Measurements from ENCODE around the gene SEZ6. TPM values are rescaled to one million over a fixed set of nuclear protein-coding genes. Genes with fewer than 3 reads are reported as not detected.

The SEZ6 gene
- polyA plus RNA-seq, 2 of the 4 experiments (the other 2 are of a cell fraction) = not detected

DNA sequence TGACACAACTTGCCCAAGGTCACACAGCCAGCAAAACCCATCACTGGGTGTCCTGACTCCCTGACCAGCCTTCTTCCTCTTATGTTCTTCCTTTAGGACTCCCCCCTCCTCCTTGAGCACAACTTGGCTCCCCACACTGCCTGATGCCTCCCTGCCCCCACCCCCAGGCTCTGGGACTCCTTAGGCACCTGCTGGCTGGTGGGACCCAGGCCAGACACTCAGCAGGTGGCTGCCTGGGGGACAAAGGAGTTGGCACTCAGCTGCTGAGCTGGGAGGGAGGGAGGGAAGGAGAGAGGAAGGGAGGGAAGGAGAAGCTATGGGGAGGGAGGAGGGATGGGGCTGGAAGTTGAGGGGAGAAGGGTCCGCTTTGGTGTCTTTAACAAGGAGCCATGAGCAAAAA is 8.0 kb downstream of the SEZ6 start:
- WGBS (ENCODE audit: missing lambda C conversion rate) = 21% methylated on average over 1 of the region's 1 CpG

GRCh38 chr17:28996554-28997096 is 9.2 kb downstream of the SEZ6 start:
- Histone ChIP-seq H3K4me3 (no peak overlapping the region), H3K4me1 (no peaks in the 10 kb centered on the region), H3K4me2 (no peak overlapping the region), H3K9me3 (no peaks in the 10 kb centered on the region), H3K27ac (no peak overlapping the region)
- POLR2A ChIA-PET = no interaction called here
- ATAC-seq = no peak
- TF ChIP-seq, protein P1, sequence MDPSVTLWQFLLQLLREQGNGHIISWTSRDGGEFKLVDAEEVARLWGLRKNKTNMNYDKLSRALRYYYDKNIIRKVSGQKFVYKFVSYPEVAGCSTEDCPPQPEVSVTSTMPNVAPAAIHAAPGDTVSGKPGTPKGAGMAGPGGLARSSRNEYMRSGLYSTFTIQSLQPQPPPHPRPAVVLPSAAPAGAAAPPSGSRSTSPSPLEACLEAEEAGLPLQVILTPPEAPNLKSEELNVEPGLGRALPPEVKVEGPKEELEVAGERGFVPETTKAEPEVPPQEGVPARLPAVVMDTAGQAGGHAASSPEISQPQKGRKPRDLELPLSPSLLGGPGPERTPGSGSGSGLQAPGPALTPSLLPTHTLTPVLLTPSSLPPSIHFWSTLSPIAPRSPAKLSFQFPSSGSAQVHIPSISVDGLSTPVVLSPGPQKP (IDR thresholded peaks at IDR 0.05; ENCODE audit: low read depth, low read length) = no peak
- TF ChIP-seq EHF (CRISPR knock-in tag; IDR thresholded peaks at IDR 0.05) (no peak), MYC (IDR thresholded peaks at IDR 0.05; ENCODE audit: borderline replicate concordance, low read length) (no peak), GATA3 (IDR thresholded peaks at IDR 0.05; ENCODE audit: borderline replicate concordance) (no peak), HDAC2 (IDR thresholded peaks at IDR 0.05) (no peak), TFCP2L1 (CRISPR knock-in tag; IDR thresholded peaks at IDR 0.05) (no peak), HOXB13 (CRISPR knock-in tag; IDR thresholded peaks at IDR 0.05; ENCODE audit: low read depth) (no peak), PHF8 (IDR thresholded peaks at IDR 0.05; ENCODE audit: borderline replicate concordance, low read depth) (no peak), RARB (CRISPR knock-in tag; IDR thresholded peaks at IDR 0.05) (no peak), ESRRA (IDR thresholded peaks at IDR 0.05; ENCODE audit: borderline replicate concordance, low read length) (no peak), TP53 (CRISPR knock-in tag; IDR thresholded peaks at IDR 0.05) (no peak), SREBF2 (IDR thresholded peaks at IDR 0.05) (no peak), NFE2L2 (conservative IDR thresholded peaks at IDR 0.05; ENCODE audit: low read length) (no peak), HEYL (CRISPR knock-in tag; IDR thresholded peaks at IDR 0.05) (no peak), REST (IDR thresholded peaks at IDR 0.05) (no peak), NPAS2 (CRISPR knock-in tag; IDR thresholded peaks at IDR 0.05; ENCODE audit: borderline replicate concordance) (no peak), NR3C1 (IDR thresholded peaks at IDR 0.05) (no peak), CEBPB (IDR thresholded peaks at IDR 0.05) (no peak)
- TF ChIP-seq, protein P2, sequence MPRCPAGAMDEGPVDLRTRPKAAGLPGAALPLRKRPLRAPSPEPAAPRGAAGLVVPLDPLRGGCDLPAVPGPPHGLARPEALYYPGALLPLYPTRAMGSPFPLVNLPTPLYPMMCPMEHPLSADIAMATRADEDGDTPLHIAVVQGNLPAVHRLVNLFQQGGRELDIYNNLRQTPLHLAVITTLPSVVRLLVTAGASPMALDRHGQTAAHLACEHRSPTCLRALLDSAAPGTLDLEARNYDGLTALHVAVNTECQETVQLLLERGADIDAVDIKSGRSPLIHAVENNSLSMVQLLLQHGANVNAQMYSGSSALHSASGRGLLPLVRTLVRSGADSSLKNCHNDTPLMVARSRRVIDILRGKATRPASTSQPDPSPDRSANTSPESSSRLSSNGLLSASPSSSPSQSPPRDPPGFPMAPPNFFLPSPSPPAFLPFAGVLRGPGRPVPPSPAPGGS (IDR thresholded peaks at IDR 0.05) = no peak
- FAIRE-seq = no peak
- CTCF ChIA-PET = interaction anchor here (0.6 to 2.9 kb wide), 11 partner anchors 9 to 184 kb away, joined by 3 to 12 read pairs (median 4); partner anchors contain the start of gene MYO18A
- 25% methylated on average over 5 of the region's 5 CpGs for WGBS (ENCODE audit: missing lambda C conversion rate)
- no peak for DNase-seq (ENCODE audit: low read depth in 1 of 2, low spot score in 1 of 2)

More for the DNA sequence above, 8.0 kb downstream of the SEZ6 start:
- ChIA-PET POLR2A (no interaction called here), CTCF (interaction anchor here (1.0 to 2.9 kb wide), 2 partner anchors 114 to 119 kb away, joined by 3 to 12 read pairs; no protein-coding TSS in a partner anchor)
- Histone ChIP-seq H3K27ac (no peak overlapping the region), H3K9me3 (no peaks in the 10 kb centered on the region), H3K4me3 (no peak overlapping the region), H3K4me1 (no peaks in the 10 kb centered on the region), H3K4me2 (no peak overlapping the region)
- FAIRE-seq (no peak), DNase-seq (ENCODE audit: low read depth in 1 of 2, low spot score in 1 of 2) (no peak), ATAC-seq (no peak)
- TF ChIP-seq EP300 (IDR thresholded peaks at IDR 0.05) (no peak), MAFK (IDR thresholded peaks at IDR 0.05; ENCODE audit: partially characterized antibody) (no peak)
- TF ChIP-seq, protein P1 (IDR thresholded peaks at IDR 0.05; ENCODE audit: low read depth, low read length) = no peak
